ENCODE data around the gene DZIP1.

DZIP1 gene

GRCh38 chr13:95643936-95644598 is 439 bp downstream of the DZIP1 start:
- H3K9ac ChIP-seq = no peak overlapping the region
- H3K27ac ChIP-seq = no peak overlapping the region
- no peak overlapping the region for H3K4me2 ChIP-seq

GRCh38 chr13:95643571-95643935 is 953 bp downstream of the DZIP1 start:
- no peaks in the 10 kb centered on the region for H3K27me3 ChIP-seq
- H3K4me1 ChIP-seq = no peaks in the 10 kb centered on the region
- no peaks in the 10 kb centered on the region for H4K20me1 ChIP-seq
- H3K9me3 ChIP-seq = peaks cover 20% of the 10 kb centered on the region
- no peak overlapping the region for H3K27ac ChIP-seq
- no peak overlapping the region for H3K4me3 ChIP-seq
- no peak overlapping the region for H3K4me2 ChIP-seq
- H3K9ac ChIP-seq = no peak overlapping the region
- TF ChIP-seq Cebpa-rat (IDR thresholded peaks at IDR 0.05) = no peak
- H3K36me3 ChIP-seq = no peaks in the 10 kb centered on the region

More at GRCh38 chr13:95643936-95644598, 439 bp downstream of the DZIP1 start:
- Histone ChIP-seq H3K4me1 (no peaks in the 10 kb centered on the region), H4K20me1 (no peaks in the 10 kb centered on the region), H3K4me3 (no peak overlapping the region), H3K27me3 (no peaks in the 10 kb centered on the region), H3K9me3 (peaks cover 20% of the 10 kb centered on the region), H3K36me3 (no peaks in the 10 kb centered on the region)
- TF ChIP-seq Cebpa-rat (IDR thresholded peaks at IDR 0.05) = no peak

- H3K4me1 ChIP-seq = no peaks in the 10 kb centered on the region
- peaks cover 20% of the 10 kb centered on the region for H3K9me3 ChIP-seq
- no peaks in the 10 kb centered on the region for H4K20me1 ChIP-seq
- no peaks in the 10 kb centered on the region for H3K36me3 ChIP-seq
- H3K27me3 ChIP-seq = no peaks in the 10 kb centered on the region
- no peak overlapping the region for H3K9ac ChIP-seq
- no peak overlapping the region for H3K4me2 ChIP-seq
- TF ChIP-seq Cebpa-rat (IDR thresholded peaks at IDR 0.05) = no peak
- H3K27ac ChIP-seq = no peak overlapping the region
- H3K4me3 ChIP-seq = no peak overlapping the region
Observed at GRCh38 chr13:95642999-95643398, 1.5 kb downstream of the DZIP1 start.

- H3K27me3 ChIP-seq = no peaks in the 10 kb centered on the region
- no peak overlapping the region for H3K27ac ChIP-seq
- H3K4me1 ChIP-seq = no peaks in the 10 kb centered on the region
- no peak overlapping the region for H3K9ac ChIP-seq
- no peaks in the 10 kb centered on the region for H4K20me1 ChIP-seq
- no peaks in the 10 kb centered on the region for H3K36me3 ChIP-seq
- TF ChIP-seq Cebpa-rat (IDR thresholded peaks at IDR 0.05) = no peak
- peaks cover 20% of the 10 kb centered on the region for H3K9me3 ChIP-seq
- no peak overlapping the region for H3K4me3 ChIP-seq
- no peak overlapping the region for H3K4me2 ChIP-seq
Observed at GRCh38 chr13:95642028-95642621, 2.4 kb downstream of the DZIP1 start.

- no peak for TF ChIP-seq Cebpa-rat (IDR thresholded peaks at IDR 0.05)
- H3K36me3 ChIP-seq = no peaks in the 10 kb centered on the region
- no peak overlapping the region for H3K4me3 ChIP-seq
- peaks cover 20% of the 10 kb centered on the region for H3K9me3 ChIP-seq
- no peaks in the 10 kb centered on the region for H3K4me1 ChIP-seq
- no peaks in the 10 kb centered on the region for H4K20me1 ChIP-seq
- H3K27me3 ChIP-seq = no peaks in the 10 kb centered on the region
- H3K27ac ChIP-seq = no peak overlapping the region
- no peak overlapping the region for H3K4me2 ChIP-seq
- H3K9ac ChIP-seq = no peak overlapping the region
Observed at GRCh38 chr13:95641291-95642027, 3.0 kb downstream of the DZIP1 start.

- H3K9ac ChIP-seq = no peak overlapping the region
- peaks cover 5% of the 10 kb centered on the region for H3K9me3 ChIP-seq
- TF ChIP-seq Cebpa-rat (IDR thresholded peaks at IDR 0.05) = no peak
- no peaks in the 10 kb centered on the region for H4K20me1 ChIP-seq
- H3K27me3 ChIP-seq = no peaks in the 10 kb centered on the region
- no peak overlapping the region for H3K4me2 ChIP-seq
- H3K4me3 ChIP-seq = no peak overlapping the region
- no peak overlapping the region for H3K27ac ChIP-seq
- no peaks in the 10 kb centered on the region for H3K4me1 ChIP-seq
- no peaks in the 10 kb centered on the region for H3K36me3 ChIP-seq
Observed at GRCh38 chr13:95636853-95637252, 7.7 kb downstream of the DZIP1 start.

- H4K20me1 ChIP-seq = no peaks in the 10 kb centered on the region
- no peak for TF ChIP-seq Cebpa-rat (IDR thresholded peaks at IDR 0.05)
- H3K36me3 ChIP-seq = no peaks in the 10 kb centered on the region
- H3K27ac ChIP-seq = no peak overlapping the region
- no peak overlapping the region for H3K4me3 ChIP-seq
- H3K4me2 ChIP-seq = no peak overlapping the region
- H3K9me3 ChIP-seq = no peaks in the 10 kb centered on the region
- no peaks in the 10 kb centered on the region for H3K4me1 ChIP-seq
- no peaks in the 10 kb centered on the region for H3K27me3 ChIP-seq
- no peak overlapping the region for H3K9ac ChIP-seq
Observed at GRCh38 chr13:95630593-95630992, 13.9 kb downstream of the DZIP1 start.

GRCh38 chr13:95629071-95629470 is 15.4 kb downstream of the DZIP1 start:
- Histone ChIP-seq H3K9me3 (no peaks in the 10 kb centered on the region), H3K27me3 (no peaks in the 10 kb centered on the region), H3K4me2 (no peak overlapping the region), H3K36me3 (no peaks in the 10 kb centered on the region), H3K4me3 (no peak overlapping the region), H4K20me1 (no peaks in the 10 kb centered on the region), H3K9ac (no peak overlapping the region), H3K27ac (no peak overlapping the region), H3K4me1 (no peaks in the 10 kb centered on the region)
- TF ChIP-seq Cebpa-rat (IDR thresholded peaks at IDR 0.05) = no peak

GRCh38 chr13:95628488-95628887 is 16.0 kb downstream of the DZIP1 start:
- no peak overlapping the region for H3K9ac ChIP-seq
- H3K4me2 ChIP-seq = no peak overlapping the region
- no peak overlapping the region for H3K27ac ChIP-seq
- H3K36me3 ChIP-seq = no peaks in the 10 kb centered on the region
- no peaks in the 10 kb centered on the region for H4K20me1 ChIP-seq
- H3K4me1 ChIP-seq = no peaks in the 10 kb centered on the region
- TF ChIP-seq Cebpa-rat (IDR thresholded peaks at IDR 0.05) = no peak
- no peaks in the 10 kb centered on the region for H3K27me3 ChIP-seq
- H3K9me3 ChIP-seq = no peaks in the 10 kb centered on the region
- no peak overlapping the region for H3K4me3 ChIP-seq

GRCh38 chr13:95627590-95627989 is 16.9 kb downstream of the DZIP1 start:
- H3K4me3 ChIP-seq = no peak overlapping the region
- no peak overlapping the region for H3K9ac ChIP-seq
- no peaks in the 10 kb centered on the region for H3K9me3 ChIP-seq
- no peaks in the 10 kb centered on the region for H3K4me1 ChIP-seq
- no peaks in the 10 kb centered on the region for H3K27me3 ChIP-seq
- H3K4me2 ChIP-seq = no peak overlapping the region
- no peaks in the 10 kb centered on the region for H3K36me3 ChIP-seq
- no peak for TF ChIP-seq Cebpa-rat (IDR thresholded peaks at IDR 0.05)
- H3K27ac ChIP-seq = no peak overlapping the region
- H4K20me1 ChIP-seq = no peaks in the 10 kb centered on the region

All from BLaER1 (cell line).